Activated naive CD4-positive, alpha-beta T cell treated with anti-CD3 and anti-CD28 coated beads, Interleukin-2, amount 10 ng/mL, durations not matched to agents 7 days and 5 days (primary cell): ENCODE data around the gene MCF2L2.
"Not testable (repeated sequence)": the region's sequence is repeated elsewhere in the genome, so short reads cannot be mapped to it uniquely, and the experiment has no call there.

Experiments used
- CTCF ChIA-PET: fragments of 350-600 bp; sonication (Branson Sonifier 250); formaldehyde crosslinking; loops from one replicate; lab custom pipeline; 2021; ENCODE audit warnings: antibody characterized with exemption; lab: Charles Lee
- DNase-seq: peaks from one replicate; pipeline ENCODE4 v3.0.0-alpha.2; 2020
- H3K27ac Mint-ChIP-seq: one replicate; pipeline ENCODE4 v1.8.0; 2021; ENCODE audit warnings: mild to moderate bottlenecking, moderate library complexity, mixed read lengths
- H3K27me3 Mint-ChIP-seq: one replicate; pipeline ENCODE4 v1.8.0; 2021; ENCODE audit warnings: mild to moderate bottlenecking, mixed read lengths
- H3K36me3 Mint-ChIP-seq: one replicate; pipeline ENCODE4 v1.8.0; 2021; ENCODE audit warnings: mixed read lengths
- H3K4me1 Mint-ChIP-seq: one replicate; pipeline ENCODE4 v1.8.0; 2021; ENCODE audit warnings: mixed read lengths
- H3K4me3 Mint-ChIP-seq: one replicate; pipeline ENCODE4 v1.8.0; 2021; ENCODE audit warnings: mild to moderate bottlenecking, moderate library complexity, mixed read lengths
- H3K9me3 Mint-ChIP-seq: one replicate; pipeline ENCODE4 v1.8.0; 2021; ENCODE audit warnings: mixed read lengths

Gene MCF2L2

GRCh38 chr3:183437061-183437460, 8.6 kb upstream of the MCF2L2 start:
- H3K9me3 Mint-ChIP-seq: peaks cover 3% of the 10 kb centered on the region
- H3K27ac Mint-ChIP-seq: no peak overlapping the region
- no peak overlapping the region for H3K4me3 Mint-ChIP-seq
- H3K27me3 Mint-ChIP-seq: peaks cover 23% of the 10 kb centered on the region
- DNase-seq: no peak
- H3K36me3 Mint-ChIP-seq: peaks cover 1% of the 10 kb centered on the region
- CTCF ChIA-PET: interaction anchor here (1.0 kb wide), 1 partner anchor 11 kb away, joined by 3 read pairs; no protein-coding TSS in a partner anchor
- H3K4me1 Mint-ChIP-seq: peaks cover 20% of the 10 kb centered on the region

DNA sequence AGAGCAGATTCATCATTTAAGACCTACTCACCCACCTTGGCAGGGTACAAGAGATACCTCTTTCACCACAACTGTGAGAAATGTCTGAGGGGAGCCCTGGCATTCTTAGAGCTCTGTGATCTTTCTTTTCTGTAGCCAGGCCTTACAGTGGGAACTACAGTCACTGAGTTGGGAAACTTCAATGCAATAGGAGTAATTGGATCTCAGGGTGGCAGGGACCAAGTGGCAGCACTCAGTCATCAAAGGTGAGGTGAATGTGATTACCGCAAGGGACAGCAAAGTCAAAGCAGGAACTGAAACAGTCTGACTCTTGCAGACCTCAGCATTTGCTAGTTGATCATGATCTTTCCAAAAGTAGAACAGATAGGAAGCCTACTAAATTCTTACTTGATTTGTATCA, 7.2 kb upstream of the MCF2L2 start:
- Mint-ChIP-seq H3K27ac (no peak overlapping the region), H3K9me3 (peaks cover 3% of the 10 kb centered on the region), H3K4me3 (no peak overlapping the region), H3K36me3 (peaks cover 1% of the 10 kb centered on the region), H3K4me1 (peaks cover 30% of the 10 kb centered on the region), H3K27me3 (peaks cover 23% of the 10 kb centered on the region)
- CTCF ChIA-PET: no interaction called here
- no peak for DNase-seq

DNA sequence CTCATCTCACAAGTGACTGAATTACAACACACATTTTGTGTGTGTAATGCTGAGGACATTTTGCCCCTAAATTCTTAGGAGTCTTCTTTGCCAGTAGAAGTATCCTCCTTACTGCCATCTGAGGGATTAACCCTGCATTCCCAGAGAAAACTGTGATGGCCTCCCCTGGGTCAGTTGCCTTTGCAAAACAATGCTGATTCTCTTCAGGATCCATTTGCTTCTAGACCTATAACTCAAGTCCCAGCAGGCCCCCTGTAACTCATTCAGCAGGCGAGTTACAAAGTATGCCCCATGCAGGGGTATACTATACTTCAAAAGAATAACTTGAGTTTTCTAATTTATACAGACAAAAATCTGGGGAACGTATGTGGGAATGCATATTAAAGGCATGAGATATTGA, 6.6 kb upstream of the MCF2L2 start:
- CTCF ChIA-PET: no interaction called here
- DNase-seq: no peak
- Mint-ChIP-seq H3K4me1 (peaks cover 35% of the 10 kb centered on the region), H3K9me3 (peaks cover 3% of the 10 kb centered on the region), H3K27me3 (peaks cover 23% of the 10 kb centered on the region), H3K27ac (no peak overlapping the region), H3K36me3 (no peaks in the 10 kb centered on the region), H3K4me3 (no peak overlapping the region)

- Mint-ChIP-seq H3K4me3 (no peak overlapping the region), H3K9me3 (peaks cover 1% of the 10 kb centered on the region), H3K27ac (no peak overlapping the region), H3K4me1 (peaks cover 35% of the 10 kb centered on the region), H3K36me3 (no peaks in the 10 kb centered on the region), H3K27me3 (peaks cover 27% of the 10 kb centered on the region)
- DNase-seq: no peak
- CTCF ChIA-PET: interaction anchor here (0.8 kb wide), 1 partner anchor 333 kb away, joined by 3 read pairs; no protein-coding TSS in a partner anchor
Measured at GRCh38 chr3:183434503-183434902, 6.1 kb upstream of the MCF2L2 start.

GRCh38 chr3:183430325-183430957, 2.0 kb upstream of the MCF2L2 start:
- H3K4me3 Mint-ChIP-seq: peak overlapping the region; percentile 9
- no peaks in the 10 kb centered on the region for H3K36me3 Mint-ChIP-seq
- H3K27me3 Mint-ChIP-seq: peaks cover 44% of the 10 kb centered on the region
- peaks cover 33% of the 10 kb centered on the region for H3K4me1 Mint-ChIP-seq
- H3K27ac Mint-ChIP-seq: peak overlapping the region; percentile 54
- H3K9me3 Mint-ChIP-seq: no peaks in the 10 kb centered on the region
- DNase-seq: no peak
- CTCF ChIA-PET: interaction anchor here (0.6 kb wide), 1 partner anchor 11 kb away, joined by 3 read pairs; no protein-coding TSS in a partner anchor

- peak; percentile 57 for DNase-seq
- peaks cover 41% of the 10 kb centered on the region for H3K27me3 Mint-ChIP-seq
- CTCF ChIA-PET: interaction anchor here (1.0 to 1.6 kb wide), 4 partner anchors 12 to 46 kb away, joined by 3 to 5 read pairs (median 4); no protein-coding TSS in a partner anchor
- H3K36me3 Mint-ChIP-seq: no peaks in the 10 kb centered on the region
- H3K9me3 Mint-ChIP-seq: no peaks in the 10 kb centered on the region
- peak overlapping the region; percentile 75 for H3K4me3 Mint-ChIP-seq
- H3K4me1 Mint-ChIP-seq: peaks cover 32% of the 10 kb centered on the region
- H3K27ac Mint-ChIP-seq: no peak overlapping the region
Measured at GRCh38 chr3:183427876-183428446, 458 bp downstream of the MCF2L2 start.

GRCh38 chr3:183427196-183427875, 1.1 kb downstream of the MCF2L2 start:
- Mint-ChIP-seq H3K9me3 (no peaks in the 10 kb centered on the region), H3K27me3 (peaks cover 42% of the 10 kb centered on the region), H3K4me1 (peaks cover 32% of the 10 kb centered on the region), H3K27ac (no peak overlapping the region), H3K4me3 (peak overlapping the region; percentile 75), H3K36me3 (no peaks in the 10 kb centered on the region)
- DNase-seq: no peak
- CTCF ChIA-PET: interaction anchor here (1.3 to 1.6 kb wide), 3 partner anchors 17 to 46 kb away, joined by 3 to 4 read pairs (median 3); no protein-coding TSS in a partner anchor

DNA sequence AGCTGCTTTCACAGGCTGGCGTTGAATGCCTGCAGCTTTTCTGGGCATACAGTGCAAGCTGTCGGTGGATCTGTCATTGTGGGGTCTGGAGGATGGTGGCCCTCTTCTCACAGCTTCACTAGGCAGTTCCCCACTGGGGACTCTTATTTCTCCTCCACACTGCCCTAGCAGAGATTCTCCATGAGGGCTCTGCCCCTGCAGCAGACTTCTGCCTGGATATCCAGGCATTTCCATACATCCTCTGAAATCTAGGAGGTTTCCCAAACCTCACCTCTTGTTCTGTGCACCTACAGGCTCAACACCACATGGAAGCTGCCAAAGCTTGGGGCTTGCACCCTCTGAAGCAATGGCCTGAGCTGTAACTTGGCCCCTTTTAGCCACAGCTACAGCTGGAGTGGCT, 9.6 kb downstream of the MCF2L2 start:
- CTCF ChIA-PET, H3K4me1 Mint-ChIP-seq: not testable (repeated sequence)
- H3K27me3 Mint-ChIP-seq: peaks cover 14% of the 10 kb centered on the region

GRCh38 chr3:183411216-183411922, 17.1 kb downstream of the MCF2L2 start:
- peaks cover 9% of the 10 kb centered on the region for H3K27me3 Mint-ChIP-seq
- H3K4me3 Mint-ChIP-seq: no peak overlapping the region
- no peak for DNase-seq
- CTCF ChIA-PET: interaction anchor here (0.6 to 1.1 kb wide), 3 partner anchors 25 to 64 kb away, joined by 3 read pairs; no protein-coding TSS in a partner anchor
- H3K4me1 Mint-ChIP-seq: no peaks in the 10 kb centered on the region
- no peaks in the 10 kb centered on the region for H3K9me3 Mint-ChIP-seq
- no peaks in the 10 kb centered on the region for H3K36me3 Mint-ChIP-seq
- no peak overlapping the region for H3K27ac Mint-ChIP-seq

More for the DNA sequence above, 9.6 kb downstream of the MCF2L2 start:
- not testable (repeated sequence) for DNase-seq, H3K4me3 Mint-ChIP-seq, H3K27ac Mint-ChIP-seq
- H3K9me3 Mint-ChIP-seq: peaks cover 36% of the 10 kb centered on the region
- H3K36me3 Mint-ChIP-seq: peaks cover 11% of the 10 kb centered on the region

GRCh38 chr3:183410759-183411158, 17.7 kb downstream of the MCF2L2 start:
- no peak for DNase-seq
- Mint-ChIP-seq H3K27me3 (peaks cover 9% of the 10 kb centered on the region), H3K27ac (no peak overlapping the region), H3K4me3 (no peak overlapping the region), H3K4me1 (no peaks in the 10 kb centered on the region), H3K36me3 (no peaks in the 10 kb centered on the region), H3K9me3 (no peaks in the 10 kb centered on the region)
- CTCF ChIA-PET: interaction anchor here (0.6 to 1.1 kb wide), 4 partner anchors 17 to 65 kb away, joined by 3 read pairs; partner anchors contain the start of gene MCF2L2

DNA sequence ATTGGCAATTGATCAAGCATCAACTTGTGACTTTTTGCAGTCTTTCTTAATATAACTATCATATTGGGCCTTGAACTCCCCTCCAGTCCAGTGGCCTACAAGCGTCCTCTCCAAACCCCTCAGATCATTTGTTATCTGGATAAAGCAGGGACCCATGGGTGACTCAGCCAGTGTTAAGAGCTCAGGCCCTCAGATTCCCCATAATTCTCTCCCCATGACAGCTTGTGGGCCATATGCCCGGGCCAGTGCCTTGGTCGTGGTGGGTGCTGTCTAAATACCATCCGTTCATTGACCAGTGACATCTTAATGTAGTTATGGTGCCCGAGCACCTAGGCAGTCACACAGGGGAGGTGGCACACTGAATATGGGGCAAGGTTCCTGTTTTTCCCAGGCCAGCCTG, 18.1 kb downstream of the MCF2L2 start:
- peaks cover 9% of the 10 kb centered on the region for H3K27me3 Mint-ChIP-seq
- H3K27ac Mint-ChIP-seq: no peak overlapping the region
- H3K9me3 Mint-ChIP-seq: no peaks in the 10 kb centered on the region
- no peaks in the 10 kb centered on the region for H3K4me1 Mint-ChIP-seq
- CTCF ChIA-PET: interaction anchor here (0.9 to 1.1 kb wide), 2 partner anchors 12 to 18 kb away, joined by 3 read pairs; partner anchors contain the start of gene MCF2L2
- no peak overlapping the region for H3K4me3 Mint-ChIP-seq
- DNase-seq: no peak
- no peaks in the 10 kb centered on the region for H3K36me3 Mint-ChIP-seq

DNA sequence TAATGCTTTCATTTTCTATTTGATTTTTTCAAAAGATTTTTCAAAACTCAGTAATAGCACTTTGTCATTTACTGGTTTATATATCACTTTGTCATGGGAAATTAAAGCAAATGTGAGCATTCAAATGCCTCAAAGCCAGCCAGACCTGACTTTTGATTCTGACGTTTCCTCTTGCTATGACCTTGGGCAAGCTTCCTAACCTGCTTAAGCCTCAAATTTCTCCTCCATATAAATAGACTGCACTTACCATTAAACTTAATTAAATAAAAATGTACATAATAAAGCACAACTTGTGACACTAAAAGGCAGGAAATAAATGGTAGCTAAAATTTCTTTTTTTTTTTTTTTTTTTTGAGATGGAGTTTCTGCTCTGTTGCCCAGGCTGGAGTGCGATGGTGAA, 19.2 kb downstream of the MCF2L2 start:
- CTCF ChIA-PET: no interaction called here
- Mint-ChIP-seq H3K4me3 (no peak overlapping the region), H3K9me3 (no peaks in the 10 kb centered on the region), H3K36me3 (no peaks in the 10 kb centered on the region), H3K27me3 (peaks cover 9% of the 10 kb centered on the region), H3K4me1 (peaks cover 5% of the 10 kb centered on the region), H3K27ac (no peak overlapping the region)
- no peak for DNase-seq

DNA sequence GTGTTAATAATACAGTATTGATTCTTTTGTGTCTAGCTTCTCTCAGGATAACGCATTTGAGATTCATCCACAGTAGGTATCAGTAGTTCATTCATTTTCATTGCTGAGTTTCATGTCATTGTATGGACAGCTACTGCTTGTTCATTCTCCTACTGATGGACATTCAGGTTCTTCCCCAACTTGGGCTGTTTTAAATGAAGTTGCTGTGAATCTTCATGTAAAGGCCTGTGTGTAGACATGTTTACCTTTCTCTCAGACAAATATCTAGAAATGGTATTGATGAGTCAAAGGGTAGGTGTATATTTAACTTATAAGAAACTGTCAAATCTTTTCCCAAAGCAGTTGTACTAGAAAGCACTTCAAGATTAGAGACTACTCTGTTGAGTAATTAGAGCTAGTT, 26.7 kb downstream of the MCF2L2 start:
- Mint-ChIP-seq H3K36me3 (no peaks in the 10 kb centered on the region), H3K27ac (no peak overlapping the region), H3K9me3 (no peaks in the 10 kb centered on the region), H3K27me3 (peaks cover 13% of the 10 kb centered on the region), H3K4me1 (peaks cover 9% of the 10 kb centered on the region), H3K4me3 (no peak overlapping the region)
- CTCF ChIA-PET: interaction anchor here (0.6 to 0.9 kb wide), 2 partner anchors 159 to 364 kb away, joined by 3 read pairs; no protein-coding TSS in a partner anchor
- DNase-seq: no peak

DNA sequence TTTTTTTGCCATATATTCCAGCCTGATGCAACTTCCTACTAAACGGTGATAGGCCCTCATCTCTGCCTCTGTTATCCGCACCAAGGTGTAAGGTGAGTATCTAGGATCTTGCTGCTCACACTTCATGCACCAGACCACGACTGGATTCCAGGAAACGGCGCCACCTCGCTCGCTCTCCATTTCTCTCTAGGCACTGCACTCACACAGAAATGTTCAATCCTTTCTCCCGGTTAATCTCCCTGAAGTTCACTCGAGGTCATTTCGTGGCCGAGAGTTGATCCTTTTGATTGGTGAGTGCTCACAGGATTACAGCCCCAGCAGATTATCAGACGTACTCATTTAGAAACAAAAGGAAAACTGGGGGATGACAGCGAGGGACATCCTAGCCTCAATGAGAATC, 28.1 kb downstream of the MCF2L2 start:
- Mint-ChIP-seq H3K27me3 (peaks cover 19% of the 10 kb centered on the region), H3K4me3 (no peak overlapping the region), H3K4me1 (peaks cover 9% of the 10 kb centered on the region), H3K27ac (no peak overlapping the region), H3K36me3 (no peaks in the 10 kb centered on the region), H3K9me3 (no peaks in the 10 kb centered on the region)
- CTCF ChIA-PET: no interaction called here
- no peak for DNase-seq
